HepG2 (cell line): ENCODE measurements around the gene CES3. TPM values are rescaled to one million over a fixed set of nuclear protein-coding genes. Genes with fewer than 3 reads are reported as not detected.

Experiments used
- FOXM1 ChIP-seq: sonication (generic); formaldehyde crosslinking; IDR thresholded peaks from 2 replicates; pipeline ENCODE4 v1.5.0; 2020; ENCODE audit warnings: missing genetic modification reagents
- ISX ChIP-seq: sonication (generic); formaldehyde crosslinking; conservative IDR thresholded peaks from 2 replicates; pipeline ENCODE4 v1.5.0; 2020; ENCODE audit warnings: missing genetic modification reagents
- KDM5B ChIP-seq: sonication (generic); formaldehyde crosslinking; IDR thresholded peaks from 2 replicates; pipeline ENCODE4 v1.4.0; 2020; ENCODE audit warnings: missing genetic modification reagents, mild to moderate bottlenecking, borderline replicate concordance
- KMT2A ChIP-seq: sonication (generic); formaldehyde crosslinking; IDR thresholded peaks from 2 replicates; pipeline ENCODE4 v1.4.0; 2020; ENCODE audit warnings: missing genetic modification reagents
- PHF21A ChIP-seq: sonication (generic); formaldehyde crosslinking; IDR thresholded peaks from 2 replicates; pipeline ENCODE4 v1.5.0; 2020; ENCODE audit warnings: mild to moderate bottlenecking, missing genetic modification reagents
- RAD21 ChIP-seq: fragments of 450-650 bp; formaldehyde crosslinking; IDR thresholded peaks from 2 replicates; pipeline ENCODE4 v1.5.0; 2020; ENCODE audit warnings: mild to moderate bottlenecking
- SOX5 ChIP-seq: IDR thresholded peaks from 2 replicates; pipeline ENCODE4 v1.6.1; 2016; ENCODE audit warnings: borderline replicate concordance
- SP1 ChIP-seq, 2 experiments: fragments of 450-650 bp in 1 of 2; sonication (generic) in 1 of 2; formaldehyde crosslinking in 1 of 2; IDR thresholded peaks; 2 replicates each; pipeline versions ENCODE4 v1.4.0 to v1.6.1; 2016 to 2020; ENCODE audit warnings: missing genetic modification reagents in 1 of 2
- TGIF2 ChIP-seq: IDR thresholded peaks from 2 replicates; pipeline ENCODE4 v1.6.1; 2016; ENCODE audit warnings: control low read depth, missing compliant biosample characterization
- TSC22D2 ChIP-seq: sonication (generic); formaldehyde crosslinking; IDR thresholded peaks from 2 replicates; pipeline ENCODE4 v1.5.1; 2020; ENCODE audit warnings: missing genetic modification reagents, mild to moderate bottlenecking, borderline replicate concordance
- ZNF143 ChIP-seq: sonication (generic); formaldehyde crosslinking; IDR thresholded peaks from 2 replicates; pipeline ENCODE4 v1.4.0; 2020; ENCODE audit warnings: missing genetic modification reagents
- ZNF510 ChIP-seq: sonication (generic); formaldehyde crosslinking; IDR thresholded peaks from 2 replicates; pipeline ENCODE4 v1.4.0; 2020; ENCODE audit warnings: low read depth, mild to moderate bottlenecking, missing genetic modification reagents
- ZNF781 ChIP-seq: sonication (generic); formaldehyde crosslinking; IDR thresholded peaks from 2 replicates; pipeline ENCODE4 v1.5.1; 2020; ENCODE audit warnings: borderline replicate concordance, mild to moderate bottlenecking, missing genetic modification reagents; ENCODE audit errors: not compliant biosample characterization
- polyA plus RNA-seq, 8 experiments: library from polyadenylated mRNA; depleted of rRNA in 3 of 8; stranded (reverse) in 7 of 8; unstranded in 1 of 8; fragments of >200 nt; fragmentation: Illumina TruSeq in 4 of 8; extraction: Trizol in 4 of 8; gene quantifications; 2 replicates each; pipeline versions ENCODE4 v1.2.1 to v1.2.3, GENCODE V29; 2011 to 2016; ENCODE audit warnings: low read depth in 4 of 8, missing spikeins in 1 of 8, mixed read lengths in 1 of 8; ENCODE audit not compliant: insufficient read depth in 1 of 8
- total RNA-seq, 5 experiments: library from RNA; depleted of rRNA; stranded (reverse); fragments of >200 nt; fragmentation: Illumina TruSeq; extraction: Trizol; gene quantifications; 2 replicates each; pipeline ENCODE4 v1.2.3, GENCODE V29; 2016; ENCODE audit warnings: low read depth in 1 of 5
- TF ChIP-seq, protein P1 (sequence below): sonication (generic); formaldehyde crosslinking; IDR thresholded peaks from 2 replicates; pipeline ENCODE4 v1.4.0; 2020; ENCODE audit warnings: missing genetic modification reagents
- TF ChIP-seq, protein P2 (sequence below): sonication (generic); formaldehyde crosslinking; IDR thresholded peaks from 2 replicates; pipeline ENCODE4 v1.4.0; 2020; ENCODE audit warnings: missing genetic modification reagents
- TF ChIP-seq, protein P3 (sequence below): sonication (generic); formaldehyde crosslinking; IDR thresholded peaks from 2 replicates; pipeline ENCODE4 v1.5.0; 2020; ENCODE audit warnings: mild to moderate bottlenecking, missing genetic modification reagents
- TF ChIP-seq, protein P4 (sequence below): sonication (generic); formaldehyde crosslinking; IDR thresholded peaks from 2 replicates; pipeline ENCODE4 v1.5.0; 2020; ENCODE audit warnings: mild to moderate bottlenecking, missing genetic modification reagents, borderline replicate concordance
- TF ChIP-seq, protein P5 (sequence below): sonication (generic); IDR thresholded peaks from 2 replicates; pipeline ENCODE4 v1.6.1; 2016; ENCODE audit warnings: low read depth, borderline replicate concordance
- TF ChIP-seq, protein P6 (sequence below): IDR thresholded peaks from 2 replicates; pipeline ENCODE4 v1.6.1; 2016; ENCODE audit warnings: control low read depth

CES3 gene
- total and polyA plus RNA-seq, 2 of the 13 experiments (the other 11 are each of a cell fraction or from before 2014, with no cell fraction given), result 6.6 to 17.4 TPM

DNA sequence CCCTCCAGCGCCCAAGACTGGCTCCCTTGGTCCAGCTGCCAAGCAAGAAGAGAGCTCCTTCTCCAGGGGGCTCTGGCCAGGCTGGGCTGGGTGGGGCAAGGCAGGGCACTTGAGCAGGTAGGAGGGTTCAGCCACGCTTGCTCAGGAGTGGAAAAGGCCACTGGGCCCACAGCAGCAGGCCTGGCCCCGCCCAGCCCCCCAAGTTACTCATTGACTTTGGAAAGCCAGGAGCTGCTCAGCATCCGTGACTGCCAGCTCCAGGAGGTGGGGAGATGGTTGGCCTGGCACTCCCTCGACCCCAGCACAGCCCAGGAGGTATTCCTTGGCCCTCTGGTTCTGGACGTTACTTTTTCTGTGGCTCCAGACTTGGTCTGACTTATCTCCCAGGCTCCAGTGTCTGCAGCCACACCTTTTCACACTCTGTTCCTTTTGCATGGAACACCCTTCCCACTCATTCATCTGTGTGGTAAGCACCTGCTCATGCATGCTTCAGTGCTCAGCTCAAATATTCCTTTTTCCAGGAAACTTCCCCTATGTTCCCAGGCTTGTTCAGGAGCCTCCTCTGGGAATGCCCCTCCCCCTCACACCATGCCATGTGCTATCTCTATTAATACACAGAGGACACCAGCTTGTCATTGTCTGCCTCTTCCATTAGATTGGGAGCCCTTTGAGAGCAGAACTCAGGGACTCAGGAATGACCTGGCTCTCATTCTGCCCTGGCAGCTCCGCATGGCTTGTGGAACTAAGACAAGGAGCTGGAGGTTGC lies 42.1 kb upstream of the CES3 start, which contains the start of gene CDH16 (continued):
- TF ChIP-seq, protein P1, sequence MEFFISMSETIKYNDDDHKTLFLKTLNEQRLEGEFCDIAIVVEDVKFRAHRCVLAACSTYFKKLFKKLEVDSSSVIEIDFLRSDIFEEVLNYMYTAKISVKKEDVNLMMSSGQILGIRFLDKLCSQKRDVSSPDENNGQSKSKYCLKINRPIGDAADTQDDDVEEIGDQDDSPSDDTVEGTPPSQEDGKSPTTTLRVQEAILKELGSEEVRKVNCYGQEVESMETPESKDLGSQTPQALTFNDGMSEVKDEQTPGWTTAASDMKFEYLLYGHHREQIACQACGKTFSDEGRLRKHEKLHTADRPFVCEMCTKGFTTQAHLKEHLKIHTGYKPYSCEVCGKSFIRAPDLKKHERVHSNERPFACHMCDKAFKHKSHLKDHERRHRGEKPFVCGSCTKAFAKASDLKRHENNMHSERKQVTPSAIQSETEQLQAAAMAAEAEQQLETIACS (CRISPR knock-in tag), result no peak
- TF ChIP-seq, protein P2, sequence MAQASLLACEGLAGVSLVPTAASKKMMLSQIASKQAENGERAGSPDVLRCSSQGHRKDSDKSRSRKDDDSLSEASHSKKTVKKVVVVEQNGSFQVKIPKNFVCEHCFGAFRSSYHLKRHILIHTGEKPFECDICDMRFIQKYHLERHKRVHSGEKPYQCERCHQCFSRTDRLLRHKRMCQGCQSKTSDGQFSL, result no peak
- TF ChIP-seq SOX5 (CRISPR knock-in tag) (no peak), ZNF781 (no peak), ZNF143 (CRISPR knock-in tag) (no peak), ISX (no peak), TSC22D2 (CRISPR knock-in tag) (no peak), RAD21 (CRISPR knock-in tag) (no peak), KMT2A (CRISPR knock-in tag) (0 out of 2 replicates have a peak, but pooled peaks have one; percentile 1), PHF21A (CRISPR knock-in tag) (0 out of 2 replicates have a peak, but pooled peaks have one; percentile 27), SP1 (IDR thresholded peaks at IDR 0.05) (no peak), SP1 (CRISPR knock-in tag; IDR thresholded peaks at IDR 0.05) (no peak), TGIF2 (no peak), FOXM1 (no peak), KDM5B (0 out of 2 replicates have a peak, but pooled peaks have one; percentile 24), ZNF510 (no peak)
- TF ChIP-seq, protein P3, sequence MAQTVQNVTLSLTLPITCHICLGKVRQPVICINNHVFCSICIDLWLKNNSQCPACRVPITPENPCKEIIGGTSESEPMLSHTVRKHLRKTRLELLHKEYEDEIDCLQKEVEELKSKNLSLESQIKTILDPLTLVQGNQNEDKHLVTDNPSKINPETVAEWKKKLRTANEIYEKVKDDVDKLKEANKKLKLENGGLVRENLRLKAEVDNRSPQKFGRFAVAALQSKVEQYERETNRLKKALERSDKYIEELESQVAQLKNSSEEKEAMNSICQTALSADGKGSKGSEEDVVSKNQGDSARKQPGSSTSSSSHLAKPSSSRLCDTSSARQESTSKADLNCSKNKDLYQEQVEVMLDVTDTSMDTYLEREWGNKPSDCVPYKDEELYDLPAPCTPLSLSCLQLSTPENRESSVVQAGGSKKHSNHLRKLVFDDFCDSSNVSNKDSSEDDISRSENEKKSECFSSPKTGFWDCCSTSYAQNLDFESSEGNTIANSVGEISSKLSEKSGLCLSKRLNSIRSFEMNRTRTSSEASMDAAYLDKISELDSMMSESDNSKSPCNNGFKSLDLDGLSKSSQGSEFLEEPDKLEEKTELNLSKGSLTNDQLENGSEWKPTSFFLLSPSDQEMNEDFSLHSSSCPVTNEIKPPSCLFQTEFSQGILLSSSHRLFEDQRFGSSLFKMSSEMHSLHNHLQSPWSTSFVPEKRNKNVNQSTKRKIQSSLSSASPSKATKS (CRISPR knock-in tag), result no peak
- TF ChIP-seq, protein P4, sequence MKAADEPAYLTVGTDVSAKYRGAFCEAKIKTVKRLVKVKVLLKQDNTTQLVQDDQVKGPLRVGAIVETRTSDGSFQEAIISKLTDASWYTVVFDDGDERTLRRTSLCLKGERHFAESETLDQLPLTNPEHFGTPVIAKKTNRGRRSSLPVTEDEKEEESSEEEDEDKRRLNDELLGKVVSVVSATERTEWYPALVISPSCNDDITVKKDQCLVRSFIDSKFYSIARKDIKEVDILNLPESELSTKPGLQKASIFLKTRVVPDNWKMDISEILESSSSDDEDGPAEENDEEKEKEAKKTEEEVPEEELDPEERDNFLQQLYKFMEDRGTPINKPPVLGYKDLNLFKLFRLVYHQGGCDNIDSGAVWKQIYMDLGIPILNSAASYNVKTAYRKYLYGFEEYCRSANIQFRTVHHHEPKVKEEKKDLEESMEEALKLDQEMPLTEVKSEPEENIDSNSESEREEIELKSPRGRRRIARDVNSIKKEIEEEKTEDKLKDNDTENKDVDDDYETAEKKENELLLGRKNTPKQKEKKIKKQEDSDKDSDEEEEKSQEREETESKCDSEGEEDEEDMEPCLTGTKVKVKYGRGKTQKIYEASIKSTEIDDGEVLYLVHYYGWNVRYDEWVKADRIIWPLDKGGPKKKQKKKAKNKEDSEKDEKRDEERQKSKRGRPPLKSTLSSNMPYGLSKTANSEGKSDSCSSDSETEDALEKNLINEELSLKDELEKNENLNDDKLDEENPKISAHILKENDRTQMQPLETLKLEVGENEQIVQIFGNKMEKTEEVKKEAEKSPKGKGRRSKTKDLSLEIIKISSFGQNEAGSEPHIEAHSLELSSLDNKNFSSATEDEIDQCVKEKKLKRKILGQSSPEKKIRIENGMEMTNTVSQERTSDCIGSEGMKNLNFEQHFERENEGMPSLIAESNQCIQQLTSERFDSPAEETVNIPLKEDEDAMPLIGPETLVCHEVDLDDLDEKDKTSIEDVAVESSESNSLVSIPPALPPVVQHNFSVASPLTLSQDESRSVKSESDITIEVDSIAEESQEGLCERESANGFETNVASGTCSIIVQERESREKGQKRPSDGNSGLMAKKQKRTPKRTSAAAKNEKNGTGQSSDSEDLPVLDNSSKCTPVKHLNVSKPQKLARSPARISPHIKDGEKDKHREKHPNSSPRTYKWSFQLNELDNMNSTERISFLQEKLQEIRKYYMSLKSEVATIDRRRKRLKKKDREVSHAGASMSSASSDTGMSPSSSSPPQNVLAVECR, result peak; percentile 40; the same call in 1 of the 2 replicates
- TF ChIP-seq, protein P5, sequence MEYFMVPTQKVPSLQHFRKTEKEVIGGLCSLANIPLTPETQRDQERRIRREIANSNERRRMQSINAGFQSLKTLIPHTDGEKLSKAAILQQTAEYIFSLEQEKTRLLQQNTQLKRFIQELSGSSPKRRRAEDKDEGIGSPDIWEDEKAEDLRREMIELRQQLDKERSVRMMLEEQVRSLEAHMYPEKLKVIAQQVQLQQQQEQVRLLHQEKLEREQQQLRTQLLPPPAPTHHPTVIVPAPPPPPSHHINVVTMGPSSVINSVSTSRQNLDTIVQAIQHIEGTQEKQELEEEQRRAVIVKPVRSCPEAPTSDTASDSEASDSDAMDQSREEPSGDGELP, result no peak
- TF ChIP-seq, protein P6, sequence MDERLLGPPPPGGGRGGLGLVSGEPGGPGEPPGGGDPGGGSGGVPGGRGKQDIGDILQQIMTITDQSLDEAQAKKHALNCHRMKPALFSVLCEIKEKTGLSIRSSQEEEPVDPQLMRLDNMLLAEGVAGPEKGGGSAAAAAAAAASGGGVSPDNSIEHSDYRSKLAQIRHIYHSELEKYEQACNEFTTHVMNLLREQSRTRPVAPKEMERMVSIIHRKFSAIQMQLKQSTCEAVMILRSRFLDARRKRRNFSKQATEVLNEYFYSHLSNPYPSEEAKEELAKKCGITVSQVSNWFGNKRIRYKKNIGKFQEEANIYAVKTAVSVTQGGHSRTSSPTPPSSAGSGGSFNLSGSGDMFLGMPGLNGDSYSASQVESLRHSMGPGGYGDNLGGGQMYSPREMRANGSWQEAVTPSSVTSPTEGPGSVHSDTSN (CRISPR knock-in tag), result no peak
